ENCODE results near the gene ATG10.
"Not testable (repeated sequence)": the region's sequence is repeated elsewhere in the genome, so short reads cannot be mapped to it uniquely, and the experiment has no call there.

Gene ATG10

DNA sequence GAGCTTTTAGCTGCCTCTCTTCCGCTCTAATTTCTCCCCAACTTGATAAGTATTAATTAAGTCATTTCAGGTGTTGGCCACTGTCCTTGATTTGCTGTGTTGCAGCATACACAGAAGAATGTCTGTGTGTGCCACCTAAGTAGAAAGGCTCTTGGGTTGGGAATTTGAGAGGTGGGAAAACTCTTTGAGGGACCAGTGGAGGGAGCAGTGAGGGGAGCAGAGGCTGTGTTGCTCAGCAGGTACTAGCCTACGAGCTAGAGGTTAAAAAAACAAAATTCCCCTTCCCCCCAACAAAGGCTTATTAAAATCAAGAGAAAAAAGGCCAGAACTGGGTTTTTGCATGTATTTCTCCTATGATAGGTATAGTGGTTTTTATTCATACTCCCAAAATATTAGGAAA lies 285.4 kb downstream of the ATG10 start:
- Histone ChIP-seq H3K27me3 (ENCODE audit: control insufficient read depth, insufficient read depth, low read length) (no peaks in the 10 kb centered on the region), H3K9ac (ENCODE audit: low read depth, low read length) (no peak overlapping the region), H3K4me3 (ENCODE audit: low read depth, low read length) (no peak overlapping the region), H3K36me3 (ENCODE audit: control insufficient read depth, insufficient read depth, low read length) (no peaks in the 10 kb centered on the region), H3K4me1 (ENCODE audit: control insufficient read depth, insufficient read depth, low read length) (peaks cover 5% of the 10 kb centered on the region), H3K9me3 (ENCODE audit: control insufficient read depth, insufficient read depth, low read length) (no peaks in the 10 kb centered on the region)

GRCh38 chr5:82257729-82258128 lies 285.9 kb downstream of the ATG10 start:
- Histone ChIP-seq H3K36me3 (ENCODE audit: control insufficient read depth, insufficient read depth, low read length) (no peaks in the 10 kb centered on the region), H3K4me1 (ENCODE audit: control insufficient read depth, insufficient read depth, low read length) (peaks cover 5% of the 10 kb centered on the region), H3K9me3 (ENCODE audit: control insufficient read depth, insufficient read depth, low read length) (no peaks in the 10 kb centered on the region), H3K9ac (ENCODE audit: low read depth, low read length) (no peak overlapping the region), H3K27me3 (ENCODE audit: control insufficient read depth, insufficient read depth, low read length) (no peaks in the 10 kb centered on the region), H3K4me3 (ENCODE audit: low read depth, low read length) (no peak overlapping the region)

DNA sequence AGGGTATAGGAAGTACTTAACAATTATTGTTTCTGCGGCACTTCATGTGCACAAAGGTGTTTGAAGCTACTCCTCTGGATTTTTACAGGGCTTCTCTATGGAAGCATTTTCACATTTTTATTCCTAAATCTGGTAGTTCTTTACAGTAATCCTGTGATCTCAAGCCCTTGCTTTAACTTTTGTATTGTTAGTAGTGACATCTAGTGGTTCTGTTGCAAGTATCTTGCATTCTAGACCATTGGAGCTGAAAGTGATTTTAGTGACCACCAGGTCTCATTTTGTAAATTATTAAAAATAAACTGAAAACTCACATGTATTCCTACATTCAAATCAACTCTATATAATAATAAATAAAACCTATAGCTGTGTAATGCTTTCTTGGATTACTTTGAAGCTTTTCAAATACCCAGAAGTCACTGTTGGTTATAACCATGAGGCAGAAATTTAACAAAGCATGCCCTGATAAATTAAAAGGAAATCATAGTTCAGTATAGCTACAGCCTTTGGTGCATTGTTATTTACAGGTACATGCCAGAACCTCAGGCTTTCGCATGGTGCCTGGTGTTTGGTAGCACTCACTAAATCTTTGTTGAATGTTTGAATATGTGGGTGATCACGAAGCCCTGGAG lies 287.5 kb downstream of the ATG10 start:
- Histone ChIP-seq H3K4me3 (ENCODE audit: low read depth, low read length) (no peak overlapping the region), H3K9me3 (ENCODE audit: control insufficient read depth, insufficient read depth, low read length) (no peaks in the 10 kb centered on the region)

DNA sequence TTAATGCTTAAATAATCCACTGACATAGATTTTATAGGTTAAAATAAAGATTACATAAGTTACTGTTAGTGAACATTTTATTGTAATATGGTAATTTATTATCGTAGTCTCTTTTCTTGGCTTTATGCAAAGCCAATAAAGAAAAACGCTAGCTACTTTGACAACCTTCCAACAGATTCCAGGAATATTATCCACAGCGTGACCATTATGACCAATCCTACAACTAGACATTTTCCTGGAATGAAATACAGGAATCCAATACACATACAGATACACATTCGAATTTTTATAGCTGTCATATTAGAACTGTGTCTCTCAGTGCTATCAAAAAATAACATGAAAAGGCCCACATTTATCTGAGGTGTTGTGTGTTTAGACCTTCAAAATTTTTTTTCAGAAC lies 293.2 kb downstream of the ATG10 start:
- no peak overlapping the region for H3K9ac ChIP-seq (ENCODE audit: low read depth, low read length)
- no peaks in the 10 kb centered on the region for H3K36me3 ChIP-seq (ENCODE audit: control insufficient read depth, insufficient read depth, low read length)
- no peaks in the 10 kb centered on the region for H3K4me1 ChIP-seq (ENCODE audit: control insufficient read depth, insufficient read depth, low read length)
- no peaks in the 10 kb centered on the region for H3K9me3 ChIP-seq (ENCODE audit: control insufficient read depth, insufficient read depth, low read length)
- H3K27me3 ChIP-seq (ENCODE audit: control insufficient read depth, insufficient read depth, low read length) = no peaks in the 10 kb centered on the region
- H3K4me3 ChIP-seq (ENCODE audit: low read depth, low read length) = no peak overlapping the region

More for the DNA sequence above, 287.5 kb downstream of the ATG10 start:
- Histone ChIP-seq H3K27me3 (ENCODE audit: control insufficient read depth, insufficient read depth, low read length) (no peaks in the 10 kb centered on the region), H3K4me1 (ENCODE audit: control insufficient read depth, insufficient read depth, low read length) (peaks cover 5% of the 10 kb centered on the region), H3K9ac (ENCODE audit: low read depth, low read length) (no peak overlapping the region), H3K36me3 (ENCODE audit: control insufficient read depth, insufficient read depth, low read length) (no peaks in the 10 kb centered on the region)

DNA sequence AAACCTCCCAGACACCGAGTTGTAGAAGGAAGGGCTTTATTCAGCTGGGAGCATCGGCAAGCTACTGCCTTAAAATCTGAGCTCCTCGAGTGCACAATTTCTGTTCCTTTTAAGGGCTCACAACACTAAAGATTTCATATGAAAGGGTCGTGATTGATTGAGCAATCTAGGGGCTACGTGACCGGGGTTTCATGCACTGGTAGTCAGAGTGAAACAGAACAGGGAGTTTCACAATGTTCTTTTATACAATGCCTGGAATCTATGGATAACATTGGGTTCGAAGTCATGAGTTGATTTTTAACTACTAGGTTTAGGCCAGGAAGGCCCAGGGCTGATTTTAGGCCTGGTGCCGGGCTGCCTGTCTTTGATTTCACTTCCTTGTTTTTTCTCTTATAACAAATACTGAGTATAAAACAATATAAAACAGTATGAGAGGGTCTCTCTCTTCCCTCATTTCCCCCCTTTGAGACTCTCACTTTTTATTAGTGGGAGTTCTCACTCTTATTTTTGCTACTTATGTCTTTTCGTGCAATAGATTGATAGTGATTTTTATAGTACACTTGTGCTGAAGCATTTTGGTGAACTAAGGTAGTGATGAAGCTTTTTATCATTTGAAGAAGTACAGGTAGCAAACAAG lies 295.6 kb downstream of the ATG10 start:
- not testable (repeated sequence) for H3K27me3 ChIP-seq (ENCODE audit: control insufficient read depth, insufficient read depth, low read length); H3K4me3 ChIP-seq (ENCODE audit: low read depth, low read length); H3K36me3 ChIP-seq (ENCODE audit: control insufficient read depth, insufficient read depth, low read length); H3K4me1 ChIP-seq (ENCODE audit: control insufficient read depth, insufficient read depth, low read length); H3K9ac ChIP-seq (ENCODE audit: low read depth, low read length); H3K9me3 ChIP-seq (ENCODE audit: control insufficient read depth, insufficient read depth, low read length)

DNA sequence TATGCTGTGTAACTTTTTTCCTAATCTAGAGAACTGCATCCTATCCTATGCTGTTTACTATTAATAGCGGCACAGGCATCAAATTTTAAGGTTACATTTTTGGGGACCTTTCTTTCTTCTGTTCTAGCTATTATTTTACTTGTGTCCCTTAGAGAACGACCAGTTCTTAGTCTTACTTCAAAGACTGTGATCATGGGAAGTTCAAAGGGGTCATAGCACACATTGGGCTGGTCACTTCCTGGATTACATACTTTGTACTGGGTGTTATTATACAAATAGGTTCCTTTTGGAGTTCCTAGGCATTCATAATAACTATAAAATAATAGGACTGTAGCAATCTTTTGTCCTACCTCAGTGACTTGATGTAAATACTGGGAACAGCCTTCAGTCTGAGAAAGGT lies 297.5 kb downstream of the ATG10 start:
- H3K4me3 ChIP-seq (ENCODE audit: low read depth, low read length); H3K9ac ChIP-seq (ENCODE audit: low read depth, low read length); H3K4me1 ChIP-seq (ENCODE audit: control insufficient read depth, insufficient read depth, low read length); H3K9me3 ChIP-seq (ENCODE audit: control insufficient read depth, insufficient read depth, low read length); H3K36me3 ChIP-seq (ENCODE audit: control insufficient read depth, insufficient read depth, low read length); H3K27me3 ChIP-seq (ENCODE audit: control insufficient read depth, insufficient read depth, low read length): not testable (repeated sequence)

DNA sequence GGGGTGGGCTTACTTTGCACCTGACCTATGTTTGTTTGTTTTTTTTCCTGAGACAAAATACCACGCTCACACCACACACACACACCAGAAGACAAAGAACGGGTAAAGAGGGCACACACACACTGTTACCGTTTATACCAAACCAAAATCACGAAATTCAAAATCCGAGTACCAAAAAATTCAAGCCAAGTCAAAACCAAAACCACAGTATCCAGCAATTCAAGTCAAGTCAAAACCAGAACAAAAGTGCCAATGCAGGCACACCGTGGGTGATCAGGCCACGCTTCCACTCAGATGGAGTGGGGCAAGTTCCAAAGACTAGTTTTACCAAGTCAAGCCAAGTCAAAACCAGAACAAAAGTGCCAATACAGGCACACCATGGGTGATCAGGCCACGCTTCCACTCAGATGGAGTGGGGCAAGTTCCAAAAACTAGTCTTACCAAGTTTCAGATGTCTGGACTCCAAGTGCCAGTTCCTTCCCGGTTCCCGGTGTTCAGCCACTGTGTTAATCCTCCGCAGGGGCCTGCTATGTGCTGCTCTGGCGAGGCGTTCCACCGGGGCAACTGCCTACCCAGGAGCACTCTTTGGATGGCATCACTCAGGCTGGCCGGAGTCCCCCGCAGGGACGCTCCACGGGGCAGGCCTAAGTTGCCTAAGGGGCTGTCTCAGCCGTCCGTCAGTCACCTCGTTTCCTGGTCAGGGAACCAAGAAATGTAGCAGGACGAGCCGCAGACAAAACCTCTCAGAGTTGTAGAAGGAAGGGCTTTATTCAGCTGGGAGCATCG lies 300.9 kb downstream of the ATG10 start:
- H3K4me3 ChIP-seq (ENCODE audit: low read depth, low read length); H3K27me3 ChIP-seq (ENCODE audit: control insufficient read depth, insufficient read depth, low read length); H3K9ac ChIP-seq (ENCODE audit: low read depth, low read length); H3K4me1 ChIP-seq (ENCODE audit: control insufficient read depth, insufficient read depth, low read length); H3K9me3 ChIP-seq (ENCODE audit: control insufficient read depth, insufficient read depth, low read length): not testable (repeated sequence)
- H3K36me3 ChIP-seq (ENCODE audit: control insufficient read depth, insufficient read depth, low read length) = peaks cover 14% of the 10 kb centered on the region

DNA sequence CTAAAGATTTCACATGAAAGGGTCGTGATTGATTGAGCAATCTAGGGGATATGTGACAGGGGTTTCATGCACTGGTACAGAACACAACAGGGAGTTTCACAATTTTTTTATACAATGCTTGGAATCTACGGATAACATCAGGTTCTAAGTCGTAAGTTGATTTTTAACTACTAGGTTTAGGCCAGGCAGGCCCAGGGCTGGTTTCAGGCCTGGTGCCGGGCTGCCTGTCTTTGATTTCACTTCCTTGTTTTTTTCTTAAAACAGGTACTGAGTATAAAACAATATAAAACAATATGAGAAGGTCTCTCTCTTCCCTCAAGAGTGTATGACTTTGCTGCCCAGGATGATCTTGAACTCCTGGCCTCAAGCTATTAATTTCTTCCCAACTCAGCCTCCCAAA lies 301.6 kb downstream of the ATG10 start:
- H3K9me3 ChIP-seq (ENCODE audit: control insufficient read depth, insufficient read depth, low read length); H3K9ac ChIP-seq (ENCODE audit: low read depth, low read length); H3K27me3 ChIP-seq (ENCODE audit: control insufficient read depth, insufficient read depth, low read length); H3K4me3 ChIP-seq (ENCODE audit: low read depth, low read length); H3K4me1 ChIP-seq (ENCODE audit: control insufficient read depth, insufficient read depth, low read length): not testable (repeated sequence)
- peaks cover 14% of the 10 kb centered on the region for H3K36me3 ChIP-seq (ENCODE audit: control insufficient read depth, insufficient read depth, low read length)

DNA sequence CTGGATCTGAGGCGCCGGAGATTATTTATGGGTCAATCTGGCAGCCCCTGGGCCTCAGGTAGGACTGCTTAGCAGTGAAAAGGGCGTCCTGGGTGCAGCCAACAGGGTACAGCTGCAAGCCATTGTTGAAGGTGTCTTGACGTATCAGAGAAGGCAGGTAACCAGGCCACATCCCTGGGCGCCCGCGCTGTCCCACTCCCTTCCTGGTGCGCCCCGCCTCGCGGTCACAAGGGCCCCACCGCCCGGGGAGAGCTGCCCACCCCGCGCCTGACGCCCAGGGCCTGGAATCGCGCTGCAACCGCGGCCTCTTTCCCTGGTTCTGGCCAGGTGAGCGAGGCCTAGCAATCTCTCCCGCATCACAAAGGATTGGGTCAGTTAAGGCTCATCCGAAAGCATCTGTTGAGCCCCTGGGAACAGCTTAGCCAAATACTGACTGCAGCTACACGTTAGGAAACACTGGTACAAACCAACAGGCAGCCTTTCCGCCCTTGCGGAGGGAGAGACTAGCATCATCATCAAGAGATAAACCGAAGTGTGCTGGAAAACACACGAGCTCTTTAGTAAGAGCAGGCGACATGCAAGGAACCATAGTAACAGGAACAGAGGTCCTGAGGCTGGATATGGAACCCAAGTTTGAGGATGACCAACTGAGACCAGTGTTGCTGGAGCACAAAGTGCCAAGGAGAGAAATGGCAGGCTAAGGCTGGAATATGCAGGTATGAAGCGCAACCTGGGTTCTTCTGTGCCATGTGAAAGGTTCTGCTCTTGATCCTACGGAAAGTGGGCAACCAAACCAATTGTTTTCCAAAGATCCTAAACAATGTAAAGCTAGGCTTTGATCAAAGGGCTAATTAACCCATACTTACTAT lies 302.8 kb downstream of the ATG10 start:
- no peaks in the 10 kb centered on the region for H3K9me3 ChIP-seq (ENCODE audit: control insufficient read depth, insufficient read depth, low read length)
- H3K9ac ChIP-seq (ENCODE audit: low read depth, low read length) = peak overlapping the region; percentile 26
- peak overlapping the region; percentile 7 for H3K4me3 ChIP-seq (ENCODE audit: low read depth, low read length)
- H3K4me1 ChIP-seq (ENCODE audit: control insufficient read depth, insufficient read depth, low read length) = no peaks in the 10 kb centered on the region
- peaks cover 14% of the 10 kb centered on the region for H3K36me3 ChIP-seq (ENCODE audit: control insufficient read depth, insufficient read depth, low read length)
- no peaks in the 10 kb centered on the region for H3K27me3 ChIP-seq (ENCODE audit: control insufficient read depth, insufficient read depth, low read length)

DNA sequence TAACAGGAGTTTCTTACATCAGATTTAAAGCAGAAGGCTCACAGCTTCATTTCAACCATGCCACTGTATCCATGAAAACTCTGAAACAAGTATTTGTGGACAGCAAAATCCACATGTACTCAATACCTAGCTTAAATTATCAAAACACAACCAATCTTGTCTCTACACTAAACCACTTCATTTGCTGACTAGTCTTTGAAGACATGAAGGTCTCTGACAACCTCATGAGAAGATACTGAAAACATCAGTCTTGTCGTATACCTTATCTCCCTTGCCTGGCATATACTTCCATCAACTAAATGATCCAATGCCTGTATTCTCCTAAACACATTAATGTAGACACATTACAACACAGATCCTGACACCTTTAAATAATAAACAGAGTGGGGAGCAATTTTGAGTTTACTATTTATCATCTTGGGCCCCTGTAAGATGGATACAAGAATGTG lies 303.4 kb downstream of the ATG10 start:
- H3K9ac ChIP-seq (ENCODE audit: low read depth, low read length) = no peak overlapping the region
- H3K4me1 ChIP-seq (ENCODE audit: control insufficient read depth, insufficient read depth, low read length) = no peaks in the 10 kb centered on the region
- H3K36me3 ChIP-seq (ENCODE audit: control insufficient read depth, insufficient read depth, low read length) = peaks cover 14% of the 10 kb centered on the region
- no peaks in the 10 kb centered on the region for H3K27me3 ChIP-seq (ENCODE audit: control insufficient read depth, insufficient read depth, low read length)
- no peaks in the 10 kb centered on the region for H3K9me3 ChIP-seq (ENCODE audit: control insufficient read depth, insufficient read depth, low read length)
- no peak overlapping the region for H3K4me3 ChIP-seq (ENCODE audit: low read depth, low read length)

DNA sequence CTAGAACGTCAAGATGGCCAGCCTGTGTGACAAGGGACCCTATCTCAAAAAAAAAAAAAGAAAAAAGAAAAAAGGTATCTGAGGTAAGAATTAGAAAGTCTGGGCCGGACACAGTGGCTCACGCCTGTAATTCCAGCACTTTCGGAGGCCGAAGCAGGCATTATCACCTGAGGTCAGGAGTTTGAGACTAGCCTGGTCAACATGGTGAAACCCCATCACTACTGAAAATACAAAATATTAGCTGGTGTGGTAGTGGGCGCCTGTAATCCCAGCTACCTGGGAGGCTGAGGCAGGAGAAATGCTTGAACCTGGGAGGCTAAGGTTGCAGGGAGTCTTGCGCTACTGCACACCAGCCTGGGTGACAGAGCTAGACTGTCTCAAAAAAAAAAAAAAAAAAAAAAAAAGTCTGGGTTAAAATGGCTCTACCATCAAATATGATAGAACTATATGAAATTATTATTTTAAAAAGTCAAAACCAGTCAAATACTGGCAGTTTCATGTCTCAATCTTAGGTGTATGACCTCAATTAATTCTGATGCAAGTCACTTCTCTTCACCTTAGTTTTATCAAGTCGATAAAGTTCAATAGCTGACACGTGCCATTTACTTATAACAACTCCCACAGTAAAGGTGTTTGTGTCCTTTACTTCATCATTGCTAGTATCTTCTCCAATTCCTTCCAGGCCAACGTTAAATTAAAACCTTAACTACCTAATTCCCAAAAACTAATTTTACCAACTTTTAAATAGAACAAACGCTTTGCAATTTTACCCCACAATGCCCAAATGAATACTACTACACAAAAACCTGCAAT lies 305.2 kb downstream of the ATG10 start:
- Histone ChIP-seq H3K4me1 (ENCODE audit: control insufficient read depth, insufficient read depth, low read length) (no peaks in the 10 kb centered on the region), H3K36me3 (ENCODE audit: control insufficient read depth, insufficient read depth, low read length) (peaks cover 14% of the 10 kb centered on the region), H3K4me3 (ENCODE audit: low read depth, low read length) (peak overlapping the region; percentile 72), H3K27me3 (ENCODE audit: control insufficient read depth, insufficient read depth, low read length) (no peaks in the 10 kb centered on the region), H3K9ac (ENCODE audit: low read depth, low read length) (peak overlapping the region; percentile 97), H3K9me3 (ENCODE audit: control insufficient read depth, insufficient read depth, low read length) (no peaks in the 10 kb centered on the region)
